ENCODE results near the gene PRSS23.
"Not testable (repeated sequence)": the region's sequence is repeated elsewhere in the genome, so short reads cannot be mapped to it uniquely, and the experiment has no call there.

PRSS23 gene

GRCh38 chr11:86815726-86816125 is 15.4 kb downstream of the PRSS23 start:
- no peak for DNase-seq

GRCh38 chr11:86816251-86816726 is 15.9 kb downstream of the PRSS23 start:
- no peak for DNase-seq

- DNase-seq: peak; percentile 52
Observed at GRCh38 chr11:86818462-86819192, 18.3 kb downstream of the PRSS23 start.

GRCh38 chr11:86824139-86824538 is 23.8 kb downstream of the PRSS23 start:
- not testable (repeated sequence) for DNase-seq

- not testable (repeated sequence) for DNase-seq
Observed at GRCh38 chr11:86834376-86834775, 34.0 kb downstream of the PRSS23 start.

GRCh38 chr11:86844762-86845508 is 44.6 kb downstream of the PRSS23 start:
- DNase-seq: not testable (repeated sequence)

- no peak for DNase-seq
Observed at GRCh38 chr11:86848132-86848531, 47.8 kb downstream of the PRSS23 start.

GRCh38 chr11:86849679-86850078 is 49.3 kb downstream of the PRSS23 start:
- DNase-seq: no peak
